KOPT-K1 (cell line): Measurements from ENCODE around the gene EHD4.

Experiments used
- H3K27ac ChIP-seq: fragments of 200-600 bp; sonication (generic); 2 replicates; pipeline ENCODE4 v1.5.1; 2016; ENCODE audit warnings: antibody characterized with exemption, mild to moderate bottlenecking, low read depth, low read length; ENCODE audit not compliant: poor library complexity, severe bottlenecking
- H3K36me3 ChIP-seq: fragments of 200-600 bp; sonication (generic); 2 replicates; pipeline ENCODE4 v1.5.1; 2017; ENCODE audit warnings: antibody characterized with exemption, mild to moderate bottlenecking, low read length, moderate library complexity; ENCODE audit not compliant: insufficient read depth
- H3K9me3 ChIP-seq: fragments of 200-600 bp; sonication (generic); 2 replicates; pipeline ENCODE4 v1.5.1; 2017; ENCODE audit warnings: antibody characterized with exemption, low read length, mild to moderate bottlenecking; ENCODE audit not compliant: insufficient read depth, poor library complexity, severe bottlenecking

Gene EHD4

DNA sequence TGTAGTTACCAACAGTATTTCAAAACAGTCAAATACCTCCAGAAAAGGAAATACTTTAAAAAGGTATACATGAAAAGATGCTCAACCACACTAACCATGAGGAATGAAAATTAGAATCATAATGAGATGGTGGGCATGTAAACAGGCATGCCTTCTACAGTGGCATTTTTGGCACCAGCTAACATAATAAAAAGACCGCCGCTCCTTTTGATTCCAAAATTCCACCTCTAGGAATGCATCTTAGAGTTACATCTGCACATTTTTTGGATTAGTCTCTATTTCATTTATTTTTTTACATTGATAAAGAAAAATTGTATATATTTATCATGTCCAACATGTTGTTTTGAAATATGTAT is 41.5 kb downstream of the EHD4 start:
- no peak overlapping the region for H3K27ac ChIP-seq
- H3K36me3 ChIP-seq = no peaks in the 10 kb centered on the region
- H3K9me3 ChIP-seq = no peaks in the 10 kb centered on the region

DNA sequence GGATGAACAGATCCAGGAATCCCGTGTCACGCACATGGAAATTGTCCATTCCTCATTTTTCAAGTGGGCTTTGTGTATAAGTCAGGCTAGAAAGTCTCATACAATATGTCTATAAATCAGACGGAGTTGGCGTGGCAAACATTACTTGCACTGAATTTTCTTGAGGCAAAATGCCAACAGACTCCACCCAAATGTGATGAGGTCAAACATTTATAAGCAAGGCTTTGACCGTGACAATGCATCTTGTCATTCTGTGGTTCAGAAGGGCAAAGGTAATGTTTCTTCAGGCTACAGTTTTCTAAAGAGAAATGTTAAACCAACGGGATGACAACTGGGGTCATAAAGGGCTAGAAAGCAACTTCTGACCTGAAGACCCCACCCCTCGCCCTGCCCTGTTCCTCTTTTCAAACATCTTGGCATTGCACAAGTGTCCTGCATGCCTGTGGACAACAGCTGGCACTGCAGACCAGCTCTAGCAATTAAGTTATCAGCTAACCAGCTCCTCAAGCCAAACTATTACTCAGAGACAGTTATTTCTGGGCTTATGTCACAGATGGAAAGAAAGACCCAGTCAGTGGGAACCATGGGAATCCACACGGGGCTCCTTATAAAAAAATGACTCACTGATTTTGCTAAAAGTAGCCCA is 42.0 kb downstream of the EHD4 start:
- H3K27ac ChIP-seq = no peak overlapping the region
- no peaks in the 10 kb centered on the region for H3K36me3 ChIP-seq
- no peaks in the 10 kb centered on the region for H3K9me3 ChIP-seq

DNA sequence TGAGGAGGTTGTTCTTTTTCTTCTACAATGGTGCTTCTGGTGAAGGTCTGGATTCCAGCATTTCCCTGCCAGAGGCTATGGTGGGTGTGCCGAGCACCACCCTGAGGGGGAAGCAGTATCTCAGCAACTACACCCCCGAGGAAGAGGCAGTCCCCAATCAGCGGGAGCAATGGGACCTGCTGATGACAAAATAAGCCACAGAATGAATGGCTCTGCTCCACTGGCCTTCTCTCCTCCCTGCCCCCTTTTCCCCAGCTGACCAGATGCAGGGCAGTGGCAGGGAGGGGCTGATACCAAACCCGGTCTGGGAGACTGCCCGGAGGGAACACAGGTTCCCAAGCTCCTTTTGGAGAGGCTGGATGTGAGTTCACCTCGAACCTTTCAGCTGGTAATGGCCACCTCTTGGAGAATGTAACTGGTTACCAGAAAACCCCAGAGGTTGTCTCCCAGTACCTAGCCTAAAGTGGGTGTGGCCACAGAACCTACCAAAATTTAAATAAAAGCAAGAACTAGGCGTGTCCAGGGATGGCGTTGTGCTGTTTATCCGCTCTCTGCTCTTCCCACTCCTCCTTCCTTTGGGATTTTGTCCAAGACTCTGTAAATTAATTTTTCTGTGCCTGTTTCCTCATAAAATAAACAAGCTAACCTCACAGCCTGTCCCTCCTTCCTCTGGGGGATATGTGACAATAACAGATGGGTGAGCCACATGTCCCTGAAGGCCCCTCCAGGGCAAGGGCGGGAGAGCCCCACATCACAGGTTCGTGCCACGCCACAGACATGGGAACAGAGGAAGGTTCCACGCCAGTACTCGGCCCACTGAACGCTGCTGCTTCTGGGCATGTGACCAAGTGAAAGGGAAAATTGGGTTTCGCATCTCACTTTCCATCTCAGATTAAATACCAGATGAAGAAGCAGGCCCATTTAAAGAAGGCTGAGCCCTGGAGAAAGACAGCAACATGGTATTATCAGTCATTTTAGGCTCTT is 43.4 kb downstream of the EHD4 start:
- no peaks in the 10 kb centered on the region for H3K36me3 ChIP-seq
- H3K9me3 ChIP-seq = no peaks in the 10 kb centered on the region
- no peak overlapping the region for H3K27ac ChIP-seq

DNA sequence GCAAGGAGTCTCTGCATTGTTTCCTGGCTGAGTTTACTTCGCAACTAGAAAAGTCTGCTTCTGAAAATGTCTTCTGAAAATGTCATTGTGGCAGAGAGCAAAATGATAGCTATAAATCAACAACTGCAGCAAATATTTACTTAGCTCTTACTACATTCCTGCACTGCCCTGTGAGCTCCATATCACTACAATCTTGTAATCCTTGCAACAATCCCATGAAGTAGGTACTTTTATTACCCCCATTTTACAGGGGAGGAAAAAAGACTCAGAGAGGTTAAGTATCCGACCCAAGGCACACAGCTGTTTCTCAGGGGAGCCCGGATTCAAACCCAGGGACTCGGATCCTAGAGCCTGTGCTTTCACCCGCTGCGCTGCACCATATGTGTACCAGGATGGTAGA is 44.3 kb downstream of the EHD4 start:
- no peak overlapping the region for H3K27ac ChIP-seq
- H3K36me3 ChIP-seq = no peaks in the 10 kb centered on the region
- H3K9me3 ChIP-seq = no peaks in the 10 kb centered on the region

DNA sequence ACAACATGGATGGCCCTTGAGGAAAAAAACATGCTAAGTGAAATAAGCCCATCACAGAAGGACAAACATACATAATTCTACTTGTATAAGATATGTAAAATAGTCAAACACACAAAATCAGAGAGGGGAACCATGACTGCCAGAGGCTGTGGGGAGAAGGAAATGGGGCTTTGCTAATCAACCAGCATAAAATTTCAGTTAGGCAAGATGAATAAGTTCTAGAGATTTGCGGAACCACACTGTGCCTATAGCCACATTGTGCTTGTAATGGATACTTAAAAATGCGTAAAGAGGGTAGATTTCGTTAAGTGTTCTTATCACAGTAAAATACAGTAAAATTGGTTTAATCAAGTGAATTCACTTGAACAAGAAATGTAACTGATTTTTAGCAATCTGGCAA is 44.8 kb downstream of the EHD4 start:
- Histone ChIP-seq H3K9me3 (no peaks in the 10 kb centered on the region), H3K36me3 (no peaks in the 10 kb centered on the region), H3K27ac (no peak overlapping the region)

DNA sequence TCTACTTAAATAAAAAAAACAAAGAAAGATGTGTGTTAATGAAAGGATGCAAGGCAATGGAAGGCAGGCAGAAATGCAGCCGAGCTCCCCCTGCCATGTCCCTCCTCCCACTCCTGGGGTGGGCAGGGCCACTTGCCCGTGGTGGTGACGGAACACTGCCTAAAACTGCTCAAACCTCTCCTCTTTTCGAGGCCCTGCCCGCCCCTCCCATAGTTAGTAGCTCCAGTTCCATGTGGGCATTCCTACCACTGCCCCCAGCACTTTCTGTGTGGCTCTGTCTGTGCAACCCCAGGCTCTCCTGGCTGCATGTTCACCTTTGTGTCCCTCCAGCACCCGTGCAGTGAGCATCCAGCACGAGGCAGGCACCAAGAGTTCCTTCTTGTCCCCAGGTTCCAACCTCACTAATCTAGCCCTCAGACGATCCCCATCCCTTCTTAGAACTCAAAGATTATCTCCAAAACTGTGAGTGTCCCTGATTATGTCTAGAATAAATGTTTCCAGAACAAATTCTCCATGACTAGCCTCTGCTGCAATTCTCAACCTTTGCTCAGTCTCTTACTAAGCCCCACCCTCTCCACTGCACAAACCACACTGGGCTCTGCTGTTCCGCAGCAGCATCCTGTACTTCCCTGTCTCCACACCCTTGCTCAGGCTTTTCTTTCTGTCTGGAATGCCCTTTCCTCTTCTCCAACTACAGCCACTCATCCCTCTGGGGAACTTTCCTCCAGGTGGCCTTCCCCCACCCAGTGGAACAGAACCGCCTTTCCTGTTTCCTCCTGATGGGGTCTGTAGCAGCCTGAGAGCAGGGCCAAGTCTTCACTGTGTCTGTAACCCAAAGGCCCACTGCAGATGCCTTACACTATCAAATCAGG is 45.9 kb downstream of the EHD4 start:
- H3K36me3 ChIP-seq = no peaks in the 10 kb centered on the region
- H3K27ac ChIP-seq = no peak overlapping the region
- H3K9me3 ChIP-seq = no peaks in the 10 kb centered on the region

DNA sequence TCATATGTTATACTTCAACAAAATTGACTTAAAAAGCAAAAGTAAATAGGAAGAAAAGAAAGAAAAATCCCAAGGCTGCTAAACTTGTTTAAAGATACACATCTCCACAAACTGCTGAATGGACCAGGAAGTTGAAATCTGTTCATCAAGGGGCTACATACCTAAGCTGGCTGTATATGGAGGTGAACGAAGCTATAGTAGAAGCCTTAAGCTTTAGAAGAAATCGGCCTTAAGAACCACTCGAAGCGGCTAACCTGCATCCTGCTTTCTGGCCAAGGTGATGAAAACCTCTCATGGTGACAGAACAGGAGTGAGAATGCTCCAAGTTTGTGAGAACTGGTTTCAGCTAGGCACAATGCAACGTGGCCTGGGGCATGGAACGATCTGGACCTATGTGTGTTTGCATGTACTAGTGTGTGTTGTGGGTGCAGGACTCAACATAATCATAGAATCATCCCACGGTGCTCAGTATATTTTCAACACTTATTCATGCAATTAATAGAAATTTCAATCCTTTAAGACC is 47.2 kb downstream of the EHD4 start:
- Histone ChIP-seq H3K36me3 (no peaks in the 10 kb centered on the region), H3K9me3 (no peaks in the 10 kb centered on the region), H3K27ac (no peak overlapping the region)

DNA sequence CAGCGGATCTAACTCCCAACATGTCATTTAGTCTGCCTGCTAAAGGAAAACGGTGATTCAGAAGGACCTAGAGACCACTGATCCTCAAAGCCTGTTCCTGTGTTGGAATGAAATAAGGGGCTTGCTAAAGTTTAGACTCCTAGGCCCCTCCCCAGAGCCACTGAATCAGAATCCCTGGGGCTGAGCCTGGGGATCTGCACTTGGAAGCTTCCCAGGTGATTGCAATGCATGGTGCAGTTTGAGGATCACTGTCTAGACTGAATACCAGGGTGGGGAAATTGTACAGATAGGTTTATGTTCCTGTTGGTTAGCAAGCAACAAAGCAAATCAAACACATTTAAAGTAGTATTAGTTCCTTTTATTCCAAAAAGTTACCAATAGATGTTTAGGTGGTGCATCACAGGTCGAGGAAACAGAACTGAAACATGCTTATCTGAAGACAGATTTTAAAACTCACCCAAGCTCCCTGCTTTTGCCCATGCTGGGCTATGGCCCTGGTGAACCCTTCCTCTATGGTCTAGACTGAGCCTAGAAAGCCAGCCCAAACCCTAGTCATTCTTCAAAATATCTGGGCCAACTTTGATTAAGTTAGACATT is 48.9 kb downstream of the EHD4 start:
- Histone ChIP-seq H3K36me3 (no peaks in the 10 kb centered on the region), H3K27ac (no peak overlapping the region)

DNA sequence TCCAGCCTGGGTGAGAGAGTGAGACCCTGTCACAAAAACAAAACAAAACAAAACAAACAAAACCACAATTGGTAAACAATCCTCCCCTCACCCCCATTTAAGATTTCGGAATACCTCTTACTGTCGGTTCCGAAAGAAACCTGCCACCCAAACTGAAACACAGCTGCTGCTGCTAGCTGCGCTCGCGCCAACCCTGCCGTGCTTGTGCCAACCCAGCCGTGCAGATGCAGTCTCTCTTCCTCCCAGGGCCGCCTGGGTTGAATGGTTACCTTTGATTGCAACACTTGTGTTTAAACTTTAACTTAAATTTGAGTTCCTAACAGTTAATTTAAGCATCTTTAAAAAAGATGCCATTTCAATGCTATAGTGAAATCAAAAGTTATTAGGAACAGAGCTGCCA is 50.0 kb downstream of the EHD4 start:
- H3K27ac ChIP-seq = no peak overlapping the region
- H3K9me3 ChIP-seq = no peaks in the 10 kb centered on the region
- no peaks in the 10 kb centered on the region for H3K36me3 ChIP-seq

More for the DNA sequence above, 48.9 kb downstream of the EHD4 start:
- H3K9me3 ChIP-seq = no peaks in the 10 kb centered on the region

DNA sequence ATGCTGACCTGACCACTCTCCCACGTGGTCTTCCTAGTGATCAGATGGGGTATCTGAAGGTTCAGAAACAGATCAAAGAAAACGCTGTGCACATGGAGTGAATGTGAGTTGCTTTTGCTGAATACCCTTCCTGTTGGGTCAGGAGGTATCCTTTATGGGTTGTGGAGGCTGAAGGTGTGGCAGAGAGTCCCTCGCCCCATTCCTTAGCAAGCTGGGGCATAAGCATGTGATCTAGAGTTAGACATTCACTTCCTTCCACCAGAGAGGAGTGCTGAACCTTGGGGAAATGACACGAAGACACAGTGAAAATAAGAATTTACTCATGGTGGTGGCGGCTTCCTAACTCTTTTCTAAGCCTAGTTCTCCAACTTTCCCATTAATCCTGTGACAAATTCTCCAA is 50.7 kb downstream of the EHD4 start:
- no peaks in the 10 kb centered on the region for H3K9me3 ChIP-seq
- no peaks in the 10 kb centered on the region for H3K36me3 ChIP-seq
- H3K27ac ChIP-seq = no peak overlapping the region

DNA sequence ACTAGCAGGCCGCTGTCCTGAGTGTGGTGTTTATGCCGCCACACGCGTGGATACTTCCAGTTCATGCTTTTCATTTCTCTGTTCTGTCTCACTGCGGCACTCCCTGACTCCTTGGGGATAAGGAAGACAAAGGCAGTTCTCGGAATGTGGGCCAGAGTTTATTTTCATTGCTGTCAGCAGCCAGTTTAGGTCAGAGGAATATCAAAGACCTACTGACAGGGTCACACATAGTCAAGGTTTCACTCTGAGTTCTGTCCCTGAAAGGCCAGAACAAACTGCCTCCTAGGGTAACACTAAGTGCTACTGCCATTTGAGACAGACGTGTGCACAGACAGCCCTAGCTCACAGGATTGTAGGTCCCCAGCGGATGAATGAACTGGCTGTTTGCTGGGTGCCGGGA is 51.2 kb downstream of the EHD4 start:
- H3K27ac ChIP-seq = no peak overlapping the region
- no peaks in the 10 kb centered on the region for H3K36me3 ChIP-seq

DNA sequence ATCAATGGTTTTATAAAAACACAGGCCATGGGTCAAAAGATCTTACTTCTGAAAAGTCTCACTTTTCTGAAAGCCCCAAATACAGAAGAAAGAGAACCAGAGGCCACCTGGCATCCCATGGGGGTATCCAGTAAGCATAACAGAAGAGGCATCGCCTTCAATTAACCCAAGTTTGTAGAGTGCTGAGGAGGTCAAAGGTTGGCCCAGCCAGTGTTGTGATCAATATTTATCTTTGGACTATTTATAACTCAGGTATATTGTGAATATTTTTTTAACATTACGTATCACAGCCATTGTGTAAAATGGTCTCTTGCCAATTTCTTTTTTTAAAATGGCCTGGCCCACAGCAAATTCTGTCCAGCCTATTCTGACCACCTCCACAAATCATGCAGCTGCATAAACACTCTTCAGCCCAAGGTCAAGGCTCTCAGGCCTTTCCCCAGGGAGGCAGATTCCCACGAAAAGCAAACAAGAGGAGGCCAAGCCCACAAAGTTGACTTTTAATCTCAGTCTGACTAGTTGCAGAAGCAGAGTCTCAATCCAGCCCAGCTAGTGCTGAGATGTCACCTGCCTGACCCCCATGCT is 52.3 kb downstream of the EHD4 start:
- H3K9me3 ChIP-seq = no peaks in the 10 kb centered on the region
- no peaks in the 10 kb centered on the region for H3K36me3 ChIP-seq
- no peak overlapping the region for H3K27ac ChIP-seq

More for the DNA sequence above, 51.2 kb downstream of the EHD4 start:
- no peaks in the 10 kb centered on the region for H3K9me3 ChIP-seq

DNA sequence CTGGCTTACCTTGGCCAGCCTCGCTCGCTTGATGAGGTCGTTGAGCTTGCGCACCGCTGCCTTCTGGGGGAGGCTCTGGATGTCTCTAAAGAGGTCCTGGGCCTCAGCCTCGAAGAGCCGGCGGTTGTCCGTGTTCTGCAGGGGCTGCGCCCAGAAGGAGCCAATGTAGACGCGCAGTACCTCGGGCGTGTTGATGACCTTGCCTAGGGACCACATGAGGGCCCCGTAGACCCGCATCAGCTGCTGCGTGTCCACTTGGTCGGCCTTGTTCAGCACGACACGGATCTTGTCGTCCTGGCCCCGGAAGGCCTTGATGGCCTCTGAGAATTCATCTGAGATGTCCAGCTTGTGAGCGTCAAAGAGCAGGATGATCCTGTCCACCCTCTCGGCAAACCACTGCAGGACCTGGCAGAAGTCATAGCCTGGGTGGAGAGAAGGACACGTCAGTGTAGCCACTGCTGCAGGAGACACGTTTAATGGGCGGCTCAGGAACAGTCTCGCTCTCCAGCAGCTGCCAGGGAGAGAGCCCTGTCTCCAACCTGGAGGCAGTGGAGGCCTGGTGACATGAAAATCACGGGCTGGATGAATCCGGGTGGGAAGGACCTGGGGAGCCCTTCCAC is 53.0 kb downstream of the EHD4 start:
- Histone ChIP-seq H3K36me3 (no peaks in the 10 kb centered on the region), H3K9me3 (no peaks in the 10 kb centered on the region), H3K27ac (no peak overlapping the region)
